SK-N-SH treated with all-trans-retinoic acid at 6 μM for 48 hours (cell line): Measurements from ENCODE around the gene PNPO.

Experiments used
- ATAC-seq: fragments of 200-7000 bp; cut with Tn5 transposase; 3 replicates; pipeline ENCODE4 v1.9.1; 2020; ENCODE audit warnings: mild to moderate bottlenecking, moderate library complexity
- BACH2 ChIP-seq: fragments of 250-450 bp; sonication (Bioruptor Pico); IDR thresholded peaks from 2 replicates; pipeline ENCODE4 v1.9.0; 2021; ENCODE audit warnings: mild to moderate bottlenecking, borderline replicate concordance
- CSDC2 ChIP-seq: fragments of 250-450 bp; sonication (Bioruptor Pico); IDR thresholded peaks from 2 replicates; pipeline ENCODE4 v1.5.0; 2020; ENCODE audit warnings: mild to moderate bottlenecking, moderate library complexity
- CSRNP3 ChIP-seq: fragments of 250-450 bp; sonication (Bioruptor Pico); IDR thresholded peaks from 2 replicates; pipeline ENCODE4 v1.5.1; 2021; ENCODE audit warnings: mild to moderate bottlenecking, moderate library complexity
- ESRRG ChIP-seq: fragments of 250-450 bp; sonication (Bioruptor Pico); IDR thresholded peaks from 2 replicates; pipeline ENCODE4 v1.6.1; 2021; ENCODE audit warnings: mild to moderate bottlenecking
- GLIS3 ChIP-seq: fragments of 250-450 bp; sonication (Bioruptor Pico); IDR thresholded peaks from 2 replicates; pipeline ENCODE4 v1.5.0; 2020; ENCODE audit warnings: mild to moderate bottlenecking, moderate library complexity
- ISL1 ChIP-seq: fragments of 250-450 bp; sonication (Bioruptor Pico); IDR thresholded peaks from 2 replicates; pipeline ENCODE4 v2.1.2; 2022; ENCODE audit warnings: mild to moderate bottlenecking, moderate library complexity
- PATZ1 ChIP-seq: fragments of 250-450 bp; sonication (Bioruptor Pico); IDR thresholded peaks from 2 replicates; pipeline ENCODE4 v1.8.0; 2020; ENCODE audit warnings: mild to moderate bottlenecking, moderate library complexity, borderline replicate concordance
- POU6F1 ChIP-seq: fragments of 250-450 bp; sonication (Bioruptor Pico); IDR thresholded peaks from 2 replicates; pipeline ENCODE4 v1.8.0; 2021; ENCODE audit warnings: low read depth, mild to moderate bottlenecking, moderate library complexity, borderline replicate concordance
- RARB ChIP-seq: fragments of 250-450 bp; sonication (Bioruptor Pico); IDR thresholded peaks from 2 replicates; pipeline ENCODE4 v1.8.0; 2021; ENCODE audit warnings: mild to moderate bottlenecking, moderate library complexity
- SNAI2 ChIP-seq: fragments of 250-450 bp; sonication (Bioruptor Pico); IDR thresholded peaks from 2 replicates; pipeline ENCODE4 v1.5.0; 2020; ENCODE audit warnings: mild to moderate bottlenecking, moderate library complexity
- TCF4 ChIP-seq: fragments of 250-450 bp; sonication (Bioruptor Pico); IDR thresholded peaks from 2 replicates; pipeline ENCODE4 v1.8.0; 2021; ENCODE audit warnings: mild to moderate bottlenecking, moderate library complexity, borderline replicate concordance
- TSHZ2 ChIP-seq: fragments of 250-450 bp; sonication (Bioruptor Pico); IDR thresholded peaks from 2 replicates; pipeline ENCODE4 v1.5.0; 2020; ENCODE audit warnings: mild to moderate bottlenecking, moderate library complexity
- ZC3H10 ChIP-seq: fragments of 250-450 bp; sonication (Bioruptor Pico); IDR thresholded peaks from 2 replicates; pipeline ENCODE4 v1.5.1; 2021; ENCODE audit warnings: mild to moderate bottlenecking, moderate library complexity
- ZFP3 ChIP-seq: fragments of 250-450 bp; sonication (Bioruptor Pico); IDR thresholded peaks from 2 replicates; pipeline ENCODE4 v1.5.0; 2020; ENCODE audit warnings: mild to moderate bottlenecking, moderate library complexity
- ZNF565 ChIP-seq: fragments of 450-650 bp; formaldehyde crosslinking; conservative IDR thresholded peaks from 2 replicates; pipeline ENCODE4 v1.5.0; 2020; ENCODE audit warnings: low read depth, mild to moderate bottlenecking, moderate library complexity
- ZNF70 ChIP-seq: fragments of 450-650 bp; formaldehyde crosslinking; IDR thresholded peaks from 2 replicates; pipeline ENCODE4 v1.5.0; 2020; ENCODE audit warnings: mild to moderate bottlenecking, moderate library complexity
- ZNF8 ChIP-seq: fragments of 450-650 bp; formaldehyde crosslinking; IDR thresholded peaks from 2 replicates; pipeline ENCODE4 v1.5.0; 2020; ENCODE audit warnings: mild to moderate bottlenecking, moderate library complexity

Gene PNPO

GRCh38 chr17:47895347-47895855, 46.0 kb upstream of the PNPO start:
- ATAC-seq: peak; percentile 5
- TF ChIP-seq TSHZ2 (no peak), CSRNP3 (CRISPR knock-in tag) (no peak), ZNF565 (CRISPR knock-in tag) (no peak), ESRRG (CRISPR knock-in tag) (no peak)

GRCh38 chr17:47895856-47896671, 45.3 kb upstream of the PNPO start, which contains the start of gene SP2:
Gene SP2, plus strand, starts transcription at chr17:47896236. Its CDS starts 51 bp downstream, at chr17:47896287.
- TF ChIP-seq ZFP3 (0 out of 2 replicates have a peak, but pooled peaks have one; percentile 4), SNAI2 (CRISPR knock-in tag) (no peak), GLIS3 (CRISPR knock-in tag) (0 out of 2 replicates have a peak, but pooled peaks have one; percentile 69)
- TF ChIP-seq, all 23 proteins: peak for 2
- peak; percentile 95 for ATAC-seq

- ATAC-seq: no peak
- peak; percentile 66; the same call in 1 of the 2 replicates for TF ChIP-seq PATZ1 (CRISPR knock-in tag)
- no peak for TF ChIP-seq BACH2
Observed at GRCh38 chr17:47896672-47897490, 44.5 kb upstream of the PNPO start.

- TF ChIP-seq GLIS3 (CRISPR knock-in tag) (no peak), POU6F1 (no peak), ZNF8 (CRISPR knock-in tag) (no peak), ZC3H10 (no peak), CSRNP3 (CRISPR knock-in tag) (no peak), ZNF565 (CRISPR knock-in tag) (no peak), CSDC2 (CRISPR knock-in tag) (no peak), ZNF70 (no peak), ZFP3 (no peak), SNAI2 (CRISPR knock-in tag) (no peak), TCF4 (no peak), ESRRG (CRISPR knock-in tag) (no peak), RARB (CRISPR knock-in tag) (no peak), BACH2 (no peak), ISL1 (no peak)
- no peak for ATAC-seq
Observed at GRCh38 chr17:47897561-47897960, 43.8 kb upstream of the PNPO start.
